Measurements from ENCODE around the gene VTI1B.

- TF ChIP-seq CTCF (IDR thresholded peaks at IDR 0.05) = no peak
- TF ChIP-seq EZH2phosphoT487 (IDR thresholded peaks at IDR 0.05) = no peak
- TF ChIP-seq EZH2 (IDR thresholded peaks at IDR 0.05) = no peak
These were observed 29.6 kb upstream of the VTI1B start for GRCh38 chr14:67703997-67704396.

All from neural progenitor cell (in vitro differentiated cells).